Esophagus muscularis mucosa (tissue), 4 donors: ENCODE results near the gene PSMD9. TPM values are rescaled to one million over a fixed set of nuclear protein-coding genes. Genes with fewer than 3 reads are reported as not detected.

Experiments
- DNase-seq: peaks from one replicate; pipeline ENCODE4 v3.0.0-alpha.2; 2017; ENCODE audit errors: extremely low spot score
- H3K27ac ChIP-seq, 4 donors: fragments of 200-600 bp; sonication (generic); replicated peaks in 1 of 4; 1 replicate in 3 of 4; 2 replicates in 1 of 4; pipeline ENCODE4 v1.5.1; 2016 to 2019; ENCODE audit warnings: mild to moderate bottlenecking in 1 of 4
- H3K27me3 ChIP-seq, 4 donors: fragments of 200-600 bp; sonication (generic); one replicate each; pipeline versions ENCODE4 v1.5.1 to v1.6.0; 2016 to 2019
- H3K36me3 ChIP-seq, 4 donors: fragments of 200-600 bp; sonication (generic); one replicate each; pipeline ENCODE4 v1.5.1; 2016 to 2019
- H3K4me1 ChIP-seq, 4 donors: fragments of 200-600 bp; sonication (generic); one replicate each; pipeline ENCODE4 v1.5.1; 2016 to 2019
- H3K4me3 ChIP-seq, 4 donors: fragments of 200-600 bp; sonication (generic); 1 replicate in 2 of 4; 2 replicates in 2 of 4; pipeline ENCODE4 v1.5.1; 2016 to 2019; ENCODE audit warnings: mild to moderate bottlenecking in 4 of 4, moderate library complexity in 1 of 4
- H3K9me3 ChIP-seq, 4 donors: fragments of 200-600 bp; sonication (generic); 1 replicate in 3 of 4; 2 replicates in 1 of 4; pipeline ENCODE4 v1.5.1; 2016 to 2019
- CTCF ChIP-seq, 3 experiments: fragments of 200-600 bp in 2 of 3; fragments of 450-650 bp in 1 of 3; sonication (generic) in 2 of 3; IDR thresholded peaks; one replicate each; pipeline ENCODE4 v1.5.1; 2017 to 2019; ENCODE audit warnings: antibody characterized with exemption in 3 of 3, mild to moderate bottlenecking in 2 of 3, moderate library complexity in 1 of 3
- EP300 ChIP-seq: sonication (generic); formaldehyde crosslinking; IDR thresholded peaks from one replicate; pipeline ENCODE4 v1.6.1; 2017; ENCODE audit warnings: antibody characterized with exemption
- POLR2A ChIP-seq: fragments of 450-650 bp; IDR thresholded peaks from one replicate; pipeline ENCODE4 v1.6.1; 2017; ENCODE audit warnings: antibody characterized with exemption, moderate library complexity, mild to moderate bottlenecking, low read depth
- POLR2AphosphoS5 ChIP-seq, 2 donors: sonication (generic); formaldehyde crosslinking; IDR thresholded peaks; one replicate each; pipeline ENCODE4 v1.6.1; 2017; ENCODE audit warnings: antibody characterized with exemption in 2 of 2
- WGBS: methylation state at CpG from one replicate; pipeline ENCODE4 v1.1.5; 2018; 5-methylcytosine and 5-hydroxymethylcytosine counted together
- intact Hi-C: fragments of 100-400 bp; cut with DNase I; formaldehyde crosslinking; loops from one replicate; pipeline ENCODE4 v1.15.1; 2023
- total RNA-seq, 4 donors: library from RNA; depleted of rRNA; stranded (reverse); fragments of >200 nt; gene quantifications; one replicate each; pipeline versions ENCODE4 v1.1.0 to v1.2.1, GENCODE V29; 2016

PSMD9 gene
- total RNA-seq, 4 donors from 2014 or later: 22.4 to 63.7 (median 44.4) TPM

- no peaks in the 10 kb centered on the region for H3K27me3 ChIP-seq
- H3K4me1 ChIP-seq: peaks cover 18 to 46% (median 37%) of the 10 kb centered on the region in 4 donors
- DNase-seq: no peak
- WGBS: 78% methylated on average over 13 of the region's 13 CpGs
- peaks cover 22 to 67% (median 46%) of the 10 kb centered on the region in 4 donors for H3K36me3 ChIP-seq
- H3K4me3 ChIP-seq: no peak overlapping the region
- no peaks in the 10 kb centered on the region for H3K9me3 ChIP-seq
- TF ChIP-seq CTCF (IDR thresholded peaks at IDR 0.05) (no peak), POLR2A (no peak), EP300 (no peak), POLR2AphosphoS5 (IDR thresholded peaks at IDR 0.05) (no peak)
- no peak overlapping the region for H3K27ac ChIP-seq
- intact Hi-C loops: no loop called here
These were observed 4.3 kb downstream of the PSMD9 start for GRCh38 chr12:121892673-121893561.

- peaks cover 13 to 40% (median 32%) of the 10 kb centered on the region in 4 donors for H3K4me1 ChIP-seq
- no peaks in the 10 kb centered on the region for H3K9me3 ChIP-seq
- H3K4me3 ChIP-seq: no peak overlapping the region
- intact Hi-C loops: no loop called here
- no peak for DNase-seq
- peak overlapping the region in 1 of 4 donors; percentile 20 for H3K27ac ChIP-seq
- peaks cover 28 to 78% (median 57%) of the 10 kb centered on the region in 4 donors for H3K36me3 ChIP-seq
- TF ChIP-seq POLR2A (no peak), EP300 (no peak), CTCF (IDR thresholded peaks at IDR 0.05) (no peak), POLR2AphosphoS5 (IDR thresholded peaks at IDR 0.05) (no peak)
- no peaks in the 10 kb centered on the region for H3K27me3 ChIP-seq
- WGBS: 41% methylated on average over 1 of the region's 1 CpG
These were observed 5.4 kb downstream of the PSMD9 start for GRCh38 chr12:121893961-121894460.

GRCh38 chr12:121894633-121895032, 6.0 kb downstream of the PSMD9 start:
- peaks cover 34 to 84% (median 63%) of the 10 kb centered on the region in 4 donors for H3K36me3 ChIP-seq

GRCh38 chr12:121898287-121898686, 9.7 kb downstream of the PSMD9 start:
- intact Hi-C loops: no loop called here
- 77% methylated on average over 5 of the region's 5 CpGs for WGBS
- H3K4me1 ChIP-seq: peaks cover 0 to 15% (median 11%) of the 10 kb centered on the region in 4 donors
- DNase-seq: no peak
- no peak overlapping the region for H3K27ac ChIP-seq
- no peaks in the 10 kb centered on the region for H3K9me3 ChIP-seq
- no peak overlapping the region for H3K4me3 ChIP-seq
- H3K36me3 ChIP-seq: peaks cover 51 to 93% (median 90%) of the 10 kb centered on the region in 4 donors
- no peaks in the 10 kb centered on the region for H3K27me3 ChIP-seq
- TF ChIP-seq CTCF (IDR thresholded peaks at IDR 0.05): no peak
- TF ChIP-seq EP300: no peak
- no peak for TF ChIP-seq POLR2AphosphoS5 (IDR thresholded peaks at IDR 0.05)
- TF ChIP-seq POLR2A: no peak

More at GRCh38 chr12:121894633-121895032, 6.0 kb downstream of the PSMD9 start:
- Histone ChIP-seq H3K27ac (peak overlapping the region in 1 of 4 donors; percentile 20), H3K4me1 (peaks cover 12 to 34% (median 27%) of the 10 kb centered on the region in 4 donors), H3K9me3 (no peaks in the 10 kb centered on the region), H3K4me3 (no peak overlapping the region), H3K27me3 (no peaks in the 10 kb centered on the region)
- intact Hi-C loops: no loop called here
- TF ChIP-seq POLR2A (no peak), POLR2AphosphoS5 (IDR thresholded peaks at IDR 0.05) (no peak), EP300 (no peak), CTCF (IDR thresholded peaks at IDR 0.05) (peak in 2 of 3 experiments; percentile 6 to 18)
- DNase-seq: no peak
- 38% methylated on average over 7 of the region's 7 CpGs for WGBS
